Measurements from ENCODE around the gene ACAD10.

The ACAD10 gene

DNA sequence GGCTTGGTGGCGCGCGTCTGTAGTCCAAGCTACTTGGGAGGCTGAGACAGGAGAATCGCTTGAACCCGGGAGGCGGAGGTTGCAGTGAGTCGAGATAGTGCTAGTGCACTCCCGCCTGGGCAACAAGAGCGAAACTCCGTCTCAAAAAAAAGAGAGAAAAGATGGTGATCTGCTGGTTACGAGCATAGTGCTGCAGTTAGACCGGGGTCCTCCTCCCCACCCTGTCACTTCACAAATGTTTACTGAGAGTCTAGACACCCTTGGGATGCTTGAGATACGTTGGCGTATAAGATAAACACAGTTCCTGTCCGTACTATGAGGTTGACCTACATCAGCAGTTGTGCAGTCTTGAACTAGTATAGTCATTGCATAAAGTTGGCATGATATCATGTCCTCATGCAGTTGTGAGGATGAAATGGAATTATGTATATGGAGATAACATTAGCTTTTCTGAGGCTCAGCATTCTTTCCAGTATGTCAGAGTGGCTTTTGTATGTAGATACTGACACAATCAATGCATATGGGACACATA lies 787 bp downstream of the ACAD10 start:
- CTCF ChIA-PET = interaction anchor here (0.5 kb wide), 1 partner anchor 11 kb away, joined by 4 read pairs; no protein-coding TSS in a partner anchor
- no peak for DNase-seq (ENCODE audit: extremely low spot score)
- TF ChIP-seq NFRKB (IDR thresholded peaks at IDR 0.05) = no peak
- POLR2A ChIA-PET = interaction anchor here (0.9 to 1.5 kb wide), 3 partner anchors 9 to 14 kb away, joined by 3 to 6 read pairs (median 6); no protein-coding TSS in a partner anchor

DNA sequence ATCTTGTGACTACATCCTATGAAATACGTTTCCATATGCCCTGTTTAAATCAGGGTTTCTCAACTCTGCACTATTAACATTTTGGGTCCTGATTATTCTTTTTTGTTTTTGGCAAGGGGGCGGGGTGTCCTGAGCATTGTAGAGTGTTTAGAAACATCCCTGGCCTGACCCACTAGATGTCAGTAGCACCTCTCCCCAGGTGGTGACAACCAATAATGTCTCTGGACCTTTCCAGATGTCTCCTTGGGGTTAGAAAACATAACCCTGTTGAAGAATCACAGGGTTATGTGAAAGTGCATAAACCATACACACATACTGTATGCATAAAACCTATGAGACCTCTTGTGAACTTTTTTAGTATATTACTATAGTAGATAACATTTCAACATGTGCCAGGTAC lies 1.4 kb downstream of the ACAD10 start:
- CTCF ChIA-PET = interaction anchor here (0.5 kb wide), 1 partner anchor 11 kb away, joined by 4 read pairs; no protein-coding TSS in a partner anchor
- TF ChIP-seq HDGF (IDR thresholded peaks at IDR 0.05; ENCODE audit: borderline replicate concordance) (no peak), L3MBTL2 (conservative IDR thresholded peaks at IDR 0.05) (no peak), NFRKB (IDR thresholded peaks at IDR 0.05) (no peak), ZNF384 (IDR thresholded peaks at IDR 0.05) (no peak), ARNT (IDR thresholded peaks at IDR 0.05) (no peak), BHLHE40 (IDR thresholded peaks at IDR 0.05; ENCODE audit: borderline replicate concordance) (no peak), FOXM1 (IDR thresholded peaks at IDR 0.05; ENCODE audit: borderline replicate concordance) (no peak), SUZ12 (IDR thresholded peaks at IDR 0.05) (no peak), FOXA1 (IDR thresholded peaks at IDR 0.05) (no peak)
- POLR2A ChIA-PET = no interaction called here
- DNase-seq (ENCODE audit: extremely low spot score) = peak; percentile 19

DNA sequence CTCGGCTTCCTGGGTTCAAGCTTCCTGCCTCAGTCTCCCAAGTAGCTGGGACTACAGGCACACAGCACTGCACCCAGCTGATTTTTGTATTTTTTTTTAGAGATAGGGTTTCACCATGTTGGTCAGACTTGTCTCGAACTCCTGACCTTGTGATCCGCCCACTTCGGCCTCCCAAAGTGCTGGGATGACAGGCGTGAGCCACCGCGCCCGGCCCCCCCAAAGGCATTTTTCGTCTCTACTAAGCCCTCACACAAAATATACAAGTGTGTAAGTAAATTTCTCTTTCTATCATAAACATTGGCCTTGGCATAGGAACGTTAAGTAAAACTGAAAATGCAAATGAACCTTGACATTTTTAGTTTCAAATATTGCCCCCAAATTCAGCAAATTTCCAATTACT lies 2.1 kb downstream of the ACAD10 start:
- ChIA-PET POLR2A (no interaction called here), CTCF (no interaction called here)
- TF ChIP-seq ELF4 (IDR thresholded peaks at IDR 0.05) (no peak), FOXA1 (IDR thresholded peaks at IDR 0.05) (no peak), LEF1 (IDR thresholded peaks at IDR 0.05; ENCODE audit: borderline replicate concordance) (no peak), L3MBTL2 (conservative IDR thresholded peaks at IDR 0.05) (no peak), SUZ12 (IDR thresholded peaks at IDR 0.05) (no peak), SP1 (IDR thresholded peaks at IDR 0.05) (no peak), ARNT (IDR thresholded peaks at IDR 0.05) (no peak), ZNF384 (IDR thresholded peaks at IDR 0.05) (no peak)
- TF ChIP-seq, protein P1, sequence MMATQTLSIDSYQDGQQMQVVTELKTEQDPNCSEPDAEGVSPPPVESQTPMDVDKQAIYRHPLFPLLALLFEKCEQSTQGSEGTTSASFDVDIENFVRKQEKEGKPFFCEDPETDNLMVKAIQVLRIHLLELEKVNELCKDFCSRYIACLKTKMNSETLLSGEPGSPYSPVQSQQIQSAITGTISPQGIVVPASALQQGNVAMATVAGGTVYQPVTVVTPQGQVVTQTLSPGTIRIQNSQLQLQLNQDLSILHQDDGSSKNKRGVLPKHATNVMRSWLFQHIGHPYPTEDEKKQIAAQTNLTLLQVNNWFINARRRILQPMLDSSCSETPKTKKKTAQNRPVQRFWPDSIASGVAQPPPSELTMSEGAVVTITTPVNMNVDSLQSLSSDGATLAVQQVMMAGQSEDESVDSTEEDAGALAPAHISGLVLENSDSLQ (IDR thresholded peaks at IDR 0.05) = no peak
- no peak for DNase-seq (ENCODE audit: extremely low spot score)

DNA sequence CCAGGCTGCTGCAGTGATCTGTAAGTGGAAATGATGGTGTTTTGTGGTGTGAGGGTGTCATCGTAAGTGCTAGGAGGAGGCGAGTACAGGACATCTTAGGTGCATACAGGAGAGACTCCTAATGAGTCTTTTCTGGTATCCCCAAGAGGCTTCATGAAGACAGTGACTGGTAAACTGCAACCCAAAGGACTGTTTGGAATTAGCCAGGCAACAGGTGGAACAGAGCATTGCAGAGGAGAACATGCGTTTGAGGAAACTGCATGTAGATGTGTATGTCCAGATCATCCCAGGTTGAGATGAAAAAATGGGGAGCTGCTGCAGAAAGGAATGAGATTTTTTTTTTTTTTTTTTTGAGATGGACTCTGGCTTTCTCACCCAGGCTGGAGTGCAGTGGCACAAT lies 5.4 kb downstream of the ACAD10 start:
- no peak for DNase-seq (ENCODE audit: extremely low spot score)
- ChIA-PET CTCF (no interaction called here), POLR2A (no interaction called here)
- no peak for TF ChIP-seq CTBP1 (IDR thresholded peaks at IDR 0.05; ENCODE audit: borderline replicate concordance)
- TF ChIP-seq, protein P1 (IDR thresholded peaks at IDR 0.05) = no peak
- no peak for TF ChIP-seq NFRKB (IDR thresholded peaks at IDR 0.05)
- no peak for TF ChIP-seq HDGF (IDR thresholded peaks at IDR 0.05; ENCODE audit: borderline replicate concordance)
- TF ChIP-seq TARDBP (IDR thresholded peaks at IDR 0.05) = no peak
- no peak for TF ChIP-seq ZNF384 (IDR thresholded peaks at IDR 0.05)
- no peak for TF ChIP-seq SUZ12 (IDR thresholded peaks at IDR 0.05)
- no peak for TF ChIP-seq ARNT (IDR thresholded peaks at IDR 0.05)
- TF ChIP-seq FOXK2 (IDR thresholded peaks at IDR 0.05) = no peak
- TF ChIP-seq SP1 (IDR thresholded peaks at IDR 0.05) = no peak
- no peak for TF ChIP-seq LEF1 (IDR thresholded peaks at IDR 0.05; ENCODE audit: borderline replicate concordance)
- no peak for TF ChIP-seq BHLHE40 (IDR thresholded peaks at IDR 0.05; ENCODE audit: borderline replicate concordance)

DNA sequence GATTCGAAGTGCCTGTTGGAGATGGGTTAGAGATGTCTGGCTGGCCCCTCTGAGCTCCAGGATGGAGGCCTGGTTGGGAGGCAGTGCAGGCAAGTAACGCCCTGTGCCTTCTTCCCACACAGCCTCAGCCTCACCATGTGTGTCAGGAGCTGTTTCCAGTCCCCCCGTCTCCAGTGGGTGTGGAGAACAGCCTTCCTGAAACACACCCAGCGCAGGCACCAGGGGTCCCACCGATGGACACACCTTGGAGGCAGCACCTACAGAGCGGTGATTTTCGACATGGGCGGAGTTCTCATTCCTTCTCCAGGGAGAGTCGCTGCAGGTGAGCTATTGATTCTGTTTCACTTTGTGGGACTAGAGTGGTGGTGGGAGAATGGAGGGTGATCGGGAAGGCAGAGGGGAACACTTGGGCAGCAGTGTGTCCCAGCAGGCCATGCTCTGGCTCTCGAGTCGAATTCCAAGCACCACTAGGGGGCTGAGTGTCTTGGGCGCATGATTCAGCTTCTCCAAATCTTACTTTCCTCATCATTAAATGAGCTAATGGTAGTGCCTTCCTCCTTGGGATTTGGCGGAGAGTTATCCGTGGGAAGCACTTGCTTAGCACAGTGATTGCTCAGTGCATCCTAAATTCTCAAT lies 6.8 kb downstream of the ACAD10 start:
- CTCF ChIA-PET = interaction anchor here (0.6 kb wide), 1 partner anchor 337 kb away, joined by 4 read pairs; no protein-coding TSS in a partner anchor
- DNase-seq (ENCODE audit: extremely low spot score) = peak; percentile 52
- POLR2A ChIA-PET = no interaction called here
- TF ChIP-seq ARNT (IDR thresholded peaks at IDR 0.05) (no peak), HDGF (IDR thresholded peaks at IDR 0.05; ENCODE audit: borderline replicate concordance) (no peak)

DNA sequence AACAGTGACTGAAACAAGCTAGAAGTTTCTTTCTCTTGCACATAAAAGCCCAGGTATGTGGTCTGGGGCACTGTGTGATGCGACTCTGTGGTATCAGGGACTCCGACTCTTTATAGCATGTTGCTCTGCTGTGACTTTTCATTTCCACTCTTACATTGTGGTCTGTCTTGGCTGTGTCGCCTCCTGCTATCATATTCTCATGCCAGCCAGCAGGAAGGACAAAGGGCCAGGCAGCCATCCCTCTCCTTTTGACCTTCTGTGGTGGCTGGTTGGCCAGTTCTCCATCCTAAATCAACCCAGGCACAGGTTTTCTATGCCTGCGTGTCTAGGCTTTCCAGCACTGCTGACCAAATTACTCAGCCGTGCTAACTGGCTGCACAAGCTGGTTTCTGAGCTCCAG lies 8.0 kb downstream of the ACAD10 start:
- ChIA-PET CTCF (interaction anchor here (0.5 kb wide), 1 partner anchor 20 kb away, joined by 3 read pairs; no protein-coding TSS in a partner anchor), POLR2A (no interaction called here)
- TF ChIP-seq HDGF (IDR thresholded peaks at IDR 0.05; ENCODE audit: borderline replicate concordance) = no peak
- TF ChIP-seq SP1 (IDR thresholded peaks at IDR 0.05) = no peak
- no peak for TF ChIP-seq NFRKB (IDR thresholded peaks at IDR 0.05)
- TF ChIP-seq FOXA1 (IDR thresholded peaks at IDR 0.05) = no peak
- TF ChIP-seq SUZ12 (IDR thresholded peaks at IDR 0.05) = no peak
- TF ChIP-seq TARDBP (IDR thresholded peaks at IDR 0.05) = no peak
- TF ChIP-seq FOXM1 (IDR thresholded peaks at IDR 0.05; ENCODE audit: borderline replicate concordance) = no peak
- TF ChIP-seq FOXK2 (IDR thresholded peaks at IDR 0.05) = no peak
- TF ChIP-seq ZNF384 (IDR thresholded peaks at IDR 0.05) = no peak
- TF ChIP-seq, protein P1 (IDR thresholded peaks at IDR 0.05) = no peak
- DNase-seq (ENCODE audit: extremely low spot score) = no peak

DNA sequence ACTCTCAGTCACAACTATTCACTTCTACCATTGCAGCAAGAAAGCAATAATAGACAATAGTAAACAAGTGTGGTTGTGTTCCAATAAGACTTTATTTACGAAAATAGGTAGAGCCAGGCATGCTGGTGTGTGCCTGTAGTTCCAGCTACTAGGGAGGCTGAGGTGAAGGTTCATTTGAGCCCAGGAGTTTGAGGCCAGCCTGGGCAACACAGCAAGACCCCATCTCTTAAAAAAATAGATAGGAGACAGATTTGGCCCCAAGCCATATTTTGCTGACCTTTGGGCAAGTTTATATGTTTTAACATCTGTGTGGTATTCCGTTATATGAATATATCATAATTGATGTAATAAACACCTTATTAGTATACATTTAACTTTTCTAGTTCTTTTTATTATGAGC lies 14.1 kb downstream of the ACAD10 start:
- ChIA-PET POLR2A (no interaction called here), CTCF (no interaction called here)
- DNase-seq (ENCODE audit: extremely low spot score) = no peak
- no peak for TF ChIP-seq SUZ12 (IDR thresholded peaks at IDR 0.05)
- TF ChIP-seq FOXK2 (IDR thresholded peaks at IDR 0.05) = no peak
- TF ChIP-seq NFRKB (IDR thresholded peaks at IDR 0.05) = no peak
- no peak for TF ChIP-seq TARDBP (IDR thresholded peaks at IDR 0.05)
- no peak for TF ChIP-seq ELF4 (IDR thresholded peaks at IDR 0.05)
- TF ChIP-seq ZNF384 (IDR thresholded peaks at IDR 0.05) = no peak
- no peak for TF ChIP-seq FOXA1 (IDR thresholded peaks at IDR 0.05)
- TF ChIP-seq CTBP1 (IDR thresholded peaks at IDR 0.05; ENCODE audit: borderline replicate concordance) = no peak
- no peak for TF ChIP-seq BHLHE40 (IDR thresholded peaks at IDR 0.05; ENCODE audit: borderline replicate concordance)
- no peak for TF ChIP-seq SP1 (IDR thresholded peaks at IDR 0.05)
- no peak for TF ChIP-seq L3MBTL2 (conservative IDR thresholded peaks at IDR 0.05)
- no peak for TF ChIP-seq ARNT (IDR thresholded peaks at IDR 0.05)
- TF ChIP-seq HDGF (IDR thresholded peaks at IDR 0.05; ENCODE audit: borderline replicate concordance) = no peak
- TF ChIP-seq, protein P1 (IDR thresholded peaks at IDR 0.05) = no peak
- TF ChIP-seq LEF1 (IDR thresholded peaks at IDR 0.05; ENCODE audit: borderline replicate concordance) = no peak
- TF ChIP-seq FOXM1 (IDR thresholded peaks at IDR 0.05; ENCODE audit: borderline replicate concordance) = no peak

Data from HEK293T (cell line).